SIG-M5 treated with dmso at 0.1 percent for 504 hours (cell line): ENCODE results near the gene MFAP3L.
"Not testable (repeated sequence)": the region's sequence is repeated elsewhere in the genome, so short reads cannot be mapped to it uniquely, and the experiment has no call there.

Experiments used
- DNase-seq: peaks from one replicate; lab custom pipeline; 2025; ENCODE audit not compliant: unreplicated experiment; lab: John Stamatoyannopoulos, UW

The MFAP3L gene

GRCh38 chr4:169948271-169948670 is 77.9 kb downstream of the MFAP3L start:
- no peak for DNase-seq

- DNase-seq: no peak
Observed at GRCh38 chr4:169945636-169946035, 80.6 kb downstream of the MFAP3L start.

GRCh38 chr4:169943601-169944000 is 82.6 kb downstream of the MFAP3L start:
- DNase-seq: not testable (repeated sequence)

GRCh38 chr4:169941141-169941540 is 85.1 kb downstream of the MFAP3L start:
- DNase-seq: no peak

GRCh38 chr4:169940460-169940859 is 85.7 kb downstream of the MFAP3L start:
- no peak for DNase-seq
